Activated T-cell treated with anti-CD3 and anti-CD28 coated beads, Interleukin-2, amount 50 U/mL, for 72 hours (primary cell): ENCODE results near the gene PRRC2B. TPM values are rescaled to one million over a fixed set of nuclear protein-coding genes. Genes with fewer than 3 reads are reported as not detected.

Source experiments
- ATAC-seq, 2 donors: fragments of 150-1000 bp; cut with Tn5 transposase; replicated peaks in 1 of 2; 2 replicates each; pipeline ENCODE4 v1.10.0; 2021; ENCODE audit warnings: moderate library complexity in 2 of 2, mild to moderate bottlenecking in 1 of 2
- DNase-seq, 2 donors: peaks; one replicate each; pipeline ENCODE4 v3.0.0; 2021 to 2022; ENCODE audit warnings: mixed read lengths in 1 of 2
- H3K27ac Mint-ChIP-seq: one replicate; pipeline ENCODE4 v1.8.0; 2022; ENCODE audit warnings: mild to moderate bottlenecking, moderate library complexity, mixed read lengths
- H3K27me3 Mint-ChIP-seq: one replicate; pipeline ENCODE4 v1.8.0; 2022; ENCODE audit warnings: low read depth, mixed read lengths
- H3K36me3 Mint-ChIP-seq, 2 donors: one replicate each; pipeline ENCODE4 v1.8.0; 2022; ENCODE audit warnings: mixed read lengths in 2 of 2, mild to moderate bottlenecking in 1 of 2; ENCODE audit not compliant: insufficient read depth in 2 of 2
- H3K4me1 Mint-ChIP-seq: one replicate; pipeline ENCODE4 v1.8.0; 2022; ENCODE audit warnings: low read depth, mixed read lengths
- H3K4me3 Mint-ChIP-seq, 2 donors: one replicate each; pipeline ENCODE4 v1.8.0; 2022; ENCODE audit warnings: mild to moderate bottlenecking in 2 of 2, mixed read lengths in 2 of 2, moderate library complexity in 2 of 2
- H3K9me3 Mint-ChIP-seq, 2 donors: one replicate each; pipeline ENCODE4 v1.8.0; 2022; ENCODE audit warnings: mixed read lengths in 2 of 2
- total RNA-seq, 2 donors: library from RNA; stranded (reverse); gene quantifications; one replicate each; pipeline ENCODE4 v1.2.3, GENCODE V29; 2022

PRRC2B gene
- total RNA-seq, 2 donors from 2014 or later, result 179 to 214 TPM

DNA sequence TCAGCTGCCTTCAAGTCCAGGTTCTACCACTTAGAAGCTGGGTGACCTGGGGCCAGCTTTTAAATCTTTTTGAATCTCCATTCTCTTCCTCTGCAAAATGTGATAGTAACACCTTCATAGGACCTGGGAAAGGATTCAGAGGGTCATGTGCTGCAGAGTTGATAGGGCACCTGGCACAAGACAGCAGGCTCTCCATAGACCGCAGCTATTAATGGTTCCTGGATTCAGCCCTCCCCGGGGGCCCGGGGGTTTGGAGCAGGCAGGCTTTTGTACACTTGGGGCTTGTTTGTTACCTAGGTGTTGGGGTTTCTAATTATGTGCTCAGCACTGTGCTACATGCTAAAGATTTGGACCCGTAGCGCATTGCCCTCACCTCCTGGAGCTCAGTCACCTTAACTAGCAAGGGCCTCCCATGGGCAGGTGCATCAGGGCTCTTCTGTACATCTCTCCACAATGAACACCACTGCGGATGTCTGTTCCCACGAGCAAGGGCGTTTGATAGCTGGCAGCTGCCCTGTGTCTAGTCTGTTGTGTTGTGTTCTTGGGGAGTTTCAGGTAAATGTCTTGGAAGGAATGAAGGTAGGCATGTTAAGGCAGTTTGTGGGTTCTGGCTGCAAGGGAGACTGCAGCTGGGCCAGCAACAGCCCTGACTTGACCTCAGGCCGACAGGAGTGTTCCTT lies 12.1 kb downstream of the PRRC2B start:
- H3K27me3 Mint-ChIP-seq, result no peaks in the 10 kb centered on the region
- H3K4me1 Mint-ChIP-seq, result peaks cover 100% of the 10 kb centered on the region
- ATAC-seq (no peak), DNase-seq (no peak)
- no peaks in the 10 kb centered on the region for H3K9me3 Mint-ChIP-seq
- H3K36me3 Mint-ChIP-seq, result peaks cover 1 to 14% of the 10 kb centered on the region in 2 donors
- peak overlapping the region; percentile 89 for H3K27ac Mint-ChIP-seq
- peak overlapping the region; percentile 84 to 86 for H3K4me3 Mint-ChIP-seq

DNA sequence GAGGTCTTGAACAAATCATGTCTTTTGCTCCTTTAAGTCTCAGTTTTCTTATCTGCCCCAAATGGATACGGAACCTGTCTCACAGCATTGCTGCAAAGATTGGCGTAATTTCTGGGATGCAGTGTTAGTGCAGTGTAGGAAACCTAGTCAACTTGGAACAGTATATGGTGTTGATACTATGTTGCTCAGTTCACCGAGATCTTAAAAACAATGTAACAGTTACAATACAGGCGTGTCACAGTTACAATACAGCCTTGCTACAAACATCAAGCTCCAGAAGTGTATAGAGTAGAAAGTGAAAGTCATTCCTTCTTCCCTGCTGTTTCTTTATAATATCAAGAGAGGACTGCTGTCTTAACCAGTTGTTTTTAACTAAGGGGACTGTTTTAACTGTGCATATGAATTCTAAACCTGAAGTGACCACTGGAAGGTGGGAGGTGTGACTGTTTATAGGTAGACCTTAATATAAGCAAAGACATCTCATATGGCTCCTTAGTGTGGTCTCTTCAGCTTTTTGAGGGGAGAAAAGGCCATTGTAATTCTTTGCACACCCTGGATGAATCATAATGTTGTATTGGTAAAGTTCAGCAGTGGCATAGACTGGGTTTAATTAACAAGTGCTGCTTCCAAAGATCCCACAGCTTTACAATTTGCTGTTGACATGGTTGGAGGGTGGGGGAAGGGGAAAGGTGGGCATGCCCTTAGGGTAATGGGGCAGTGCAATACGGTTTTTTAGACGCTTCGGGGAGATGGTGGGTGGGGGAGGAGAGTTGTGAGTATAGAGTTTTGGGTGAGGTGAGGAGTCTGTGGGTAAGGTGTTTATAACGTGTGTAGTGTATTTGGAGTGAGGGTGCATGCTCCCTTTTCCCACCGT lies 12.9 kb downstream of the PRRC2B start:
- H3K4me3 Mint-ChIP-seq, result peak overlapping the region; percentile 84 to 86
- peak overlapping the region; percentile 89 for H3K27ac Mint-ChIP-seq

GRCh38 chr9:131407717-131408195 lies 13.9 kb downstream of the PRRC2B start:
- peaks cover 0 to 11% of the 10 kb centered on the region in 2 donors for H3K36me3 Mint-ChIP-seq
- DNase-seq, result peak; percentile 37 to 42
- H3K4me1 Mint-ChIP-seq, result peaks cover 96% of the 10 kb centered on the region
- H3K9me3 Mint-ChIP-seq, result no peaks in the 10 kb centered on the region
- H3K4me3 Mint-ChIP-seq, result peak overlapping the region; percentile 84 to 86
- H3K27me3 Mint-ChIP-seq, result no peaks in the 10 kb centered on the region
- ATAC-seq, result peak; percentile 46 to 55
- peak overlapping the region; percentile 89 for H3K27ac Mint-ChIP-seq

More for the DNA sequence above, 12.9 kb downstream of the PRRC2B start:
- peak; percentile 64 to 73 for ATAC-seq
- no peaks in the 10 kb centered on the region for H3K9me3 Mint-ChIP-seq
- peaks cover 1 to 10% of the 10 kb centered on the region in 2 donors for H3K36me3 Mint-ChIP-seq
- peaks cover 97% of the 10 kb centered on the region for H3K4me1 Mint-ChIP-seq
- no peaks in the 10 kb centered on the region for H3K27me3 Mint-ChIP-seq
- DNase-seq, result no peak

DNA sequence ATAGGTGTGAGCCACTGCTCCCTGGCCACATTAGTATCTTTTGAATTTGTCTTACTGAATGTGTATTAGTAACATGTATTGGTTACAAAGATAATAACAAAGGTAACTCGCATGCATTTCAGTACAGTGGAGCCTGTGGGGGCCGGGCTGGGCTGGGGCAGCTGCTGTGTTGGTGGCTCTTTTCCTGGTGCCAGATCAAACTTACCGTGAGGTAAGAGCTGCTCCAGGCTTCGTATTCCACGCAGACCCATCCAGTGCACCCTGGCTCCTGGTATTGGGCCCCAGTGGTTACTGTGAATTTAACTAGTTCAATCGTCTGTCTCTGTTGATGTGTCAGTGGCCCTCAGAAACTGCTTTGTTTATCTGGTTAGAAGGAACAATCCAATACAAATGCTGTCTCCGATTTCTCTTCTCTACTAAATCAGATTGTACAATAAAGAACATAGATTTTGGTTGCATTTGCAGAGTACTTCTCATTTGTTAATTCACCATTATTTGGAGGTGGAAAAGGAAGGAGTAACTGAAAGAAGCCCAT lies 15.6 kb downstream of the PRRC2B start:
- Mint-ChIP-seq H3K36me3 (peaks cover 0 to 15% of the 10 kb centered on the region in 2 donors), H3K4me1 (peaks cover 83% of the 10 kb centered on the region), H3K9me3 (peaks cover 0 to 1% of the 10 kb centered on the region in 2 donors), H3K4me3 (peak overlapping the region; percentile 84 to 86), H3K27ac (peak overlapping the region; percentile 95), H3K27me3 (no peaks in the 10 kb centered on the region)
- no peak for ATAC-seq
- DNase-seq, result no peak

DNA sequence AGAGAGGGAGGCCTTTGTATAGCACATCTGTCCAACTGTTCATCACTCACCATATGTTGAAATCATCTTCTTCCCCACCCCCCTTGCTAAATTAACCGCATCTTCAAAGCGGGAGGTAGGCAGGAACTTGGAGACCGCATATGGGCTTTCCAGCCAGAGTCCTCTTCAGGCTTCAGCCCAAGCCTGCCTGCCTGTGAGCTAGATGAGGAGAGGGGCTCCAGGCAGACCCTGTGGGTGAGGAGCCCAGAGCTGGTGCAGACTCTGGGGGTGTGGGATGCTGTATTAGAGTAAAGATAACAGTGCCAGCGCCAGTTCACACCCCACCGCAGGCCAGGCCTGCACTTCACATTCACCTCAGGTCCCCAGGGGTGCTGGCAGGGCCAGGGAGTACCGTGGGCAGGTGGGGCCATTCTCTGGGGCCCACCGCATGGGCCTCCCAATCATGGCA lies 16.2 kb downstream of the PRRC2B start:
- ATAC-seq (peak; percentile 17 to 25), DNase-seq (peak; percentile 40 to 42)
- peak overlapping the region; percentile 84 to 86 for H3K4me3 Mint-ChIP-seq
- H3K27me3 Mint-ChIP-seq, result no peaks in the 10 kb centered on the region
- H3K4me1 Mint-ChIP-seq, result peaks cover 83% of the 10 kb centered on the region
- peak overlapping the region; percentile 95 for H3K27ac Mint-ChIP-seq
- peaks cover 0 to 1% of the 10 kb centered on the region in 2 donors for H3K9me3 Mint-ChIP-seq
- H3K36me3 Mint-ChIP-seq, result peaks cover 0 to 17% of the 10 kb centered on the region in 2 donors

DNA sequence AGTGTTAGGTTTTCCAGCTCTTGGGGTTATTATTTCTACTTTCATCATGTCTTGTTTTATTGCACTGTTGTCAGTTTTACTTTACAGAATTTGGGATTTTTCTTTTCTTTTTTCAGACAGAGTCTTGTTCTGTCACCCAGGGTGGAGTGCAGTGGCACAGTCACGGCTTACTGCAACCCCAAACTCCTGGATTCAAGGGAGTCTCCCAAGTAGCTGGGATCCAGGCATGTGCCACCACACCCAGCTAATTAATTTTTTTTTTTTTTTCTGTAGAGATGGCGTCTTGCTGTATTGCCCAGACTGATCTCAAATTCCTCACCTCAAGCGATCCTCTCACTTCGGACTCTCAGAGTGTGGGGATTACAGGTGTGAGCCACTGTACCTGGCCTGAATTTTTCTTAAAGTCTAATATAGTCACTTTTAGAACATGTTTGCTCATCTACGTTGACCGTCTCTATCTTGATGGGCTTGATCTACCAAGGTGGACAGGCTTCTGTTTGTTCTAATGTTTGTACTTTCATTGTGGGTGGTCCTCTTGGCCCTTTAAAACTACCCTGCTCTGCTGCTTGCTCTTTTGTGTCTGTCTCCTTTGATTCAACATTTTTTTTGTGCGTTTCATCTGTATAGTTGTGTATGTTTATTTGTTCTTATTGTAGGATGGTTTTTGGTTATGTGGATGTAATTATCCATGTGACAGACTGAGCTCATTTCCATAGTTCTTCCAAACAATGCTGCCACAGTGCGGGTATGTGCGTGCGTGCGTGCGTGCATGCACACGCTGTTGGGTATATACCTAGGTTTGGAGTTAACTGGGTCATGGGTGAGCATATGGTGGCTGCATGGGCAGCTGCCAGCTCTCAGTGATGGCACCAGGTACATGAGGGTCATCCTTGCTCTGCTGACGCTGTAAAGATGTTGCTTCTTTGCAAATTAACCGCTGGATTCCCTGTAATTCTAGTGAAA lies 18.1 kb downstream of the PRRC2B start:
- DNase-seq, result no peak
- Mint-ChIP-seq H3K4me1 (peaks cover 80% of the 10 kb centered on the region), H3K9me3 (peaks cover 0 to 1% of the 10 kb centered on the region in 2 donors), H3K27ac (peak overlapping the region; percentile 52), H3K36me3 (peaks cover 0 to 17% of the 10 kb centered on the region in 2 donors), H3K4me3 (peak overlapping the region in 1 of 2 donors; percentile 2), H3K27me3 (no peaks in the 10 kb centered on the region)
- ATAC-seq, result no peak

DNA sequence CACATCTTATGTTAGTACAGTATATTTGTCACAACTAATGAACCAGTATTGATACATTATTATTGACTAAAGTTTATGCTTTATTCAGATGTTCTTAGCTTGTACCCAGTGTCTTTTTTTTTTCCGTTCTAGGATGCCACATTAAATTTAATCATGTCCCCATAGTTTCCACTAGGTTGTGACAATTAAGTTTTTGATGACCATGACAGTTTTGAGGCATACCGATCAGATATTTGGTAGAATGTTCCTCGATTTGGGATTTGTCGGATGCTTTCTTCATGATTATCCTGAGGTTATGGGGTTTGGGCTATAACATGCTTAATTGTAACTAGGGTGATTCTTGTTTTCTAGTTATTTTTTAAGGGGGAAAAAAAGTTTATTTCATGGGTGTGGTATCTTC lies 22.6 kb downstream of the PRRC2B start:
- H3K4me3 Mint-ChIP-seq, result peak overlapping the region; percentile 77 to 96

DNA sequence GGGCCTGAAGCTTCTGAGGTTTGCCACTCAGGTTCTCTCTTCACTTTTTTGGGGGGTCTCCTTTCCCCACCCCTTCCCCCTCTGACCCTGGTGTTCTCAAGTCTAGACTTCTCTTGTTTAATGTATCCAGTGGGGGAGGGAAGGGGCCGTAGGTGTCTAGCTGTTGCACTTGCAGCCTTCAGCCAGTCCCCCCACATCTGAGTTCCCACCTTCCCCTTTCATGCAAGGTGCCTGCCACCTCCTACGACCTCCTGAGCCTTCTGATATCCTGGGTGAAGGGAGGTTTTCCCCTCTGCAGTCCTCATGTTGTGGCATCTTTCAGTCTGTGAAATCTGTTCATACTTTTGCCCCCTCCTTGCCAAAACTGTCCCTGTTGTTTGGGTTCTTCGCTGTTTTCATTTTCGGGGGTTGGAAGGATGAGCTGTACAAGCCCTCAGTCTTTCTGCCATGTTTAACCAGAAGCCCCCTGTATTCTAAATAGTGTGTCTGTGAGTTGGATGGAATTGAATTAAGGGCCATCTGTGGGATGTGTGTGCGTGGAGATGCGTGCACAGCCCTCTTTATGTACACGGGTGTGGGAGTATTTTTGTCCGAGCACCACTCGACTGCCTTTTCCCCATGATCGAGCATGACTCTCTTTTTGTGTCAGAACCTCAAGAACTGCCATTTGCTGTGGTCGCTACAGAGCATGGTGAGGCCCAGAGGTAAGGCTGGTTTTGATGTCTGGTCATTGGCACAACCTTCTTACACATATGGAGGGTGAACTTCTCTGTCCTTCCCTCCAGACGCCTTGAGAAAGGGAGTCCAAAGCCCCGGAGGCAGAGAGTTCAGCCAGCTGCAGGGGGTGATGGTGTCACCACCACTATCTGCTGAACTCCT lies 23.6 kb downstream of the PRRC2B start:
- Mint-ChIP-seq H3K4me3 (peak overlapping the region; percentile 77 to 96), H3K27me3 (no peaks in the 10 kb centered on the region), H3K36me3 (peaks cover 2 to 13% of the 10 kb centered on the region in 2 donors), H3K27ac (peak overlapping the region; percentile 95), H3K9me3 (peaks cover 0 to 1% of the 10 kb centered on the region in 2 donors), H3K4me1 (peaks cover 79% of the 10 kb centered on the region)
- peak; percentile 70 to 75 for ATAC-seq
- DNase-seq, result peak; percentile 43 to 50

More for the DNA sequence above, 22.6 kb downstream of the PRRC2B start:
- no peaks in the 10 kb centered on the region for H3K27me3 Mint-ChIP-seq
- peaks cover 81% of the 10 kb centered on the region for H3K4me1 Mint-ChIP-seq
- DNase-seq (no peak), ATAC-seq (no peak)
- peak overlapping the region; percentile 79 for H3K27ac Mint-ChIP-seq
- H3K9me3 Mint-ChIP-seq, result peaks cover 0 to 1% of the 10 kb centered on the region in 2 donors
- peaks cover 2 to 17% of the 10 kb centered on the region in 2 donors for H3K36me3 Mint-ChIP-seq

DNA sequence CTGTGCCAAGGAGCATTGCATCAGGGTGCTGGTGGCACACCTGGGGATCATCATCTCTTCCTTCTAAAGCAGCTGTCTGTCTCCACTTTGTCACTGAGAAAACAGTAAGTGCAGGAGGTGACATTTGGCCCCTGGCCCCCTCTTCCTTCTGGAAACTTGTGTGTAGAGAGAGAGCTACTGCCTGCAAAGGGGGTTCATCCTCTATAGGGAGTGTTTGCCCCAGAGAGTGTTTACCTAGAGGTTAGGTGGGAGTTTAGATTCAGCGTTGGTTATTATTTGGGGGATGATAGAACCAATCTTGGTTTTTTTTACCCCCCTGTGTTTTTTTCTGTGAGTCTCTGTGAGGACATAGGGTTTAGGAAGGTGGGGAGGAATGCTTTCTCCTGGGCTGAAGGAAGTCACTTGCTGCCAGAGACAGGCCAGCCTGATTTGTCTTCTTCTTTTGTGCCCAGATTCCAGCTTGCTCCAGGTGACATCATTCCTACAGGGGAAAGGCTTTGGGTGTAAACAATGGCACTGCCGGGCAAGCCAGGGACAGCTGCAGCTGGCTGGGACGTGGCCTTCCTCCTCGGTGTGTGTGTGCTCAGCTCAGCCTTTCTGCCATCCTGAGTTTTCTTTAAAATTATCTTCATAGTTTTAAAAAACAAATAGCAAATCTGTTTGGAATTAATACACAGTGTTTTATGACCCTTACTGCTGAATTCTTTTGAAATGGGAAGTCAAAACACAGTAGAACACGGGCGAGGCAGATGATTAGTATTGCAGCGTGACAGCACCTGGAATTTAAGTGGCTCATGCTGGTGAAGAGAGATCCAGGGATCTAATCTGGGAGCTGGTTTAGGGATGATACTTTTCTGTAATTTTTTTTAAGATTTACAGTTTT lies 24.5 kb downstream of the PRRC2B start:
- DNase-seq (no peak), ATAC-seq (no peak)
- no peaks in the 10 kb centered on the region for H3K27me3 Mint-ChIP-seq
- peaks cover 2 to 13% of the 10 kb centered on the region in 2 donors for H3K36me3 Mint-ChIP-seq
- H3K4me3 Mint-ChIP-seq, result peak overlapping the region; percentile 77 to 96
- peak overlapping the region; percentile 95 for H3K27ac Mint-ChIP-seq
- H3K4me1 Mint-ChIP-seq, result peaks cover 86% of the 10 kb centered on the region
- H3K9me3 Mint-ChIP-seq, result peaks cover 0 to 1% of the 10 kb centered on the region in 2 donors

DNA sequence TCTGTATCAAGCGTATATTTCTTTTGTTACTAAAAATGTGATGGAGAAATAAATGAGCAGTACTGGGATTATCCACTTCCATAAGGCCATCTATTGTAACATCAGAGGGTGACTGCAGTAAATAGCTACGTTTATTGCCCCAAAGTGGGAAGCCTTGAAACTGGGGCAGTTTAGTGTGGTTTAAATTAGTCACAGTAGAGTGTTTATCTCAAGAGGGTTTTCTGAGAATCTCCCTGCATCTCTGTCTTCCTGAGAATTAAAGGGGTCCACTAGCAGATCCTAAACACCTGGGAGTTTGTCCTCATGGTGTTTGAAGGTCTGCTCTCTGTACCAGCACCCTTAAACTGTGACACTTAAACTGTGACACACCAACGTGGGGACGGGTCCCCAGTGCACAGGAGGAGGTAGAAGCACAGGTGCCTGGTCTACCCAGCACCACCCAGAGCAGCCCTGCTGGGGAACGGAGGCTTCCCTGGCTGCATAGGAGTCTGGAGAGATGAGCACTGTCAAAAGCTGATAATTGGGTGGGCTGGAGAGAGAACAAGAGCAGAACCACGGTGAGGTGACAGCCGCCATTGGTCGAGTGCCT lies 25.2 kb downstream of the PRRC2B start:
- Mint-ChIP-seq H3K36me3 (peaks cover 2 to 10% of the 10 kb centered on the region in 2 donors), H3K27ac (peak overlapping the region; percentile 95)
- ATAC-seq, result peak; percentile 66

More for the DNA sequence above, 25.2 kb downstream of the PRRC2B start:
- peak in 1 of 2 donors; percentile 30 for DNase-seq
- Mint-ChIP-seq H3K4me1 (peaks cover 87% of the 10 kb centered on the region), H3K9me3 (peaks cover 0 to 1% of the 10 kb centered on the region in 2 donors), H3K27me3 (no peaks in the 10 kb centered on the region), H3K4me3 (peak overlapping the region; percentile 77 to 96)
